GM04504 (cell line): ENCODE data around the gene DUS1L.
A peak's percentile ranks its signal among the peaks of the same experiment; 100 is the strongest.

Experiments used
- DNase-seq: peaks from one replicate; pipeline ENCODE4 v3.0.0-alpha.2; 2012; ENCODE audit warnings: low read depth

The DUS1L gene

DNA sequence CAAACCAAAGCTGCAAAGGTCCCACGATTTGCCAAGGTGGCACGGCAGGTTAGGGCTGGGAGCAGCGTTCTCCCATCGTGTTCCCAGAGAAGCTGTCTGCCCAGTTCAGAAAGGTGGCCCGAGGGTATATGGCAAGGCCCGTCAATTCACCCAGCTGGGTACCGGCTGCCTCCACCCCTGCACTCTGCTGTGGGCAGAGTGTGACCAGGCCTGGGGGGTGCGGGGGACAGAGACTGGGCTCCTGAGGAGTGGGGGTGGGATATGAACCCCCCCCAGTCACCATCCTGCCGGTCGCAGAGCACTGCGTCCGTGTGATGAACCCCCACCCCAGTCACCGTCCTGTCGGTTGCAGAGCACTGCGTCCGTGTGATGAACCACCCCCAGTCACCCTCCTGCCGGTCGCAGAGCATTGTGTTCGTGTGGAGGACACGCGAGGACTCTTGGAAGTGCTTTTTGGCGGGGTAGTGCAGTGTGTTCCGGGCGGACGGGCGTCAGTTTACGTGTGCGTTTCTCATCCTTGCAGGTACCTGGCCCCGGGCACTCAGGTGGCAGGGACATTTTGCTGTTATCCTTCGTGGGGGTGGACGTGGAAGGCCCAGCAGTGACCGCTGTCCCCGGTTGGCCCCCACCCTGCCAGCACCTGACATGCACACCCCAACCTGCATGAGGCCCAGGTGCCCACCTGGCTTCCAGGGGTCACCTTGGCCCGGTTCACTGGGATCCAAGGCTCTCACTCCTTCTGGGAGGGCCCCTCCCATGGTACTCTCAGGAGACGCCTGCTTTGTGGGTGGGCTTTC is 35.1 kb upstream of the DUS1L start:
- DNase-seq: no peak

DNA sequence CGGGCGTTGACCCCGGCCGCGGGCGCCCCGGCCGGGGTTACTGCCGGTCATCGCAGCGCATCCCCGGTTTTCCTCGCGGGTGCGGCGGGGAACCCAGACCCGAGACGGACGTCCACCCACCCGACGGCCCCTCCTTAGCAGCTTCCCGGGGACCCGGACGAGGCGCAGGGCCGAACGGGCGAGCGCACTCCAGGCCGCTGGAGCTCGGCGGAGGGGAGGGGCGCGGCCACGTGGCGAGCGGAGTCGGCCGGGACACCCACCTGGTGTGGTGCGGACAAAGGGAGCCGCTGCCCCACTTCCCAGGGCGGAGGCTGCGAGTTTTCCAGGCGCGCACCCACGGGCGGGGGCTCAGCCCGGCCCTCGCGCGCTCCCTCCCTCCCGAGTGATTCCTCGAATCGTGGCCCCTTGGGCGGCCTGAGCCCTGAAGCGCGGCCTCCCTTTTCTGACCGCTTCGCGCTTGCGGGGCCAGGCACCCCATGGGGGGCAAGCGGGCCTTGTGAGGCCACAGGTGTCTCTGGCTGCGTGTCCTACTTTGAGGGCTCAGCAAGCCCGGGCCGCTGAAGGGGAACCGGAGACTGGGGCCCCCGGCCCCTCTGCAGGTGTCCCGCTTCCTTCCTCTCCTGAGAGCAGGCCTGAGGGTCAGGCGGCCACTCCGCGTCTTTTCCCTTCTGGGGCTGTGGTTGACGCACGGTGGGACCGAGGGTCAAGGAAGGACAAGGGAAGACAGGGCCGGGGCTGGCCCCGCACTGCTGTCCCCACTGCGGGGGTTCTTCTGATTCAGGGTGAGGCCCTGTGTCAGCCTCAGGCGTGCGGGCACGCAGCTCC is 33.5 kb upstream of the DUS1L start:
- DNase-seq: no peak

DNA sequence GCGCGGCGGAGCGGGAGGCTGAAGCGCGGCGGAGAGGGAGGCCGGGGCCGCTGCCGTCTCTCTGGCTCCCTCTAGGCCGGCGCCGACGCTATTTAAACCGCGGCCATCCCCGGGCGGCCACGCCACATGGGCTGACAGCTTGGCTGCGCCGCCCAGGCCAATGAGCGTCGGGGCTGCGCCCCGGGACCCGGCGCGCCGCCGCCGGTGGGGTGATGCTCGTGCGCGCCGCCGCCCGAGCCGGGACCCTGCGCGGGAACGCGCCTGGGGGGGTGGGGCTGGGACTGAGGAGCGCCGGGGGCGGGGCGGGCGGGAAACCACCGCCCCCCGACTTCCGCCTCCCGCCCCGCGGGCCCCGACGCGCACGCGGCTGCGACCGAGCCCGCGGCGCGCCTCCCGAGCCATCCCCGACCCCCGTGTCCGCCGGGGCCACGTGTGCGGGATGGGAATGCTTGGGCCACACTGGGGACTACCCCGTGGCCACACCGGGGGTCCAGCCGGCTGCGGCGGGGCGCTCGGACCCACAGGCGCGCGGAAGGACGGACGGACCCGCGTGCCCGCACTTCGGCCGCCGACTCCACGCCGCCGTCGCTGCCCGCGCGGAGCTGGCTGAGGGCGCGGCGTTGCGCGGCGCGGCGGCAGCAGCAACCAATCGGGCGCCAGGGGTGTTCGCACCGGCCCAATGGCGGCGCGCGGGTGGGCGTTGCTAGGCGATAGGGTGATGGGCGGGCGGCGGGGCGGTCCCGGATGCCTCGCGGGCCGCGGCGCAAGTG is 32.8 kb upstream of the DUS1L start, which contains the start of gene FASN:
TSS of gene FASN (minus strand) at position 68 of the 770 bp plus-strand sequence. CDS start 1,791 bp downstream, outside the sequence.
- DNase-seq: peak; percentile 91

DNA sequence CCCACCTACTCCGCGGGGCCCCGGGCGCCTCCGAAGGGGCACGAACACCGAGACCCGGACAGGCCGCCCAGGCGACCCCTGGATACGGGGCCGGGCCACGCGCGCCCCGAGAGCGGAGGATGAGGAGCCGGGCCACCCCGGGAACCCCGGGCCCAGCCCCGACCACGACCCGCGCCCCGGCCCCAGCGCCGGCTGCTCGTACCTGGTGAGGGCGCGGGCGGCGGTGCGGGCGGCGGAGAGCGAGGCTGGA is 32.2 kb upstream of the DUS1L start:
- no peak for DNase-seq

DNA sequence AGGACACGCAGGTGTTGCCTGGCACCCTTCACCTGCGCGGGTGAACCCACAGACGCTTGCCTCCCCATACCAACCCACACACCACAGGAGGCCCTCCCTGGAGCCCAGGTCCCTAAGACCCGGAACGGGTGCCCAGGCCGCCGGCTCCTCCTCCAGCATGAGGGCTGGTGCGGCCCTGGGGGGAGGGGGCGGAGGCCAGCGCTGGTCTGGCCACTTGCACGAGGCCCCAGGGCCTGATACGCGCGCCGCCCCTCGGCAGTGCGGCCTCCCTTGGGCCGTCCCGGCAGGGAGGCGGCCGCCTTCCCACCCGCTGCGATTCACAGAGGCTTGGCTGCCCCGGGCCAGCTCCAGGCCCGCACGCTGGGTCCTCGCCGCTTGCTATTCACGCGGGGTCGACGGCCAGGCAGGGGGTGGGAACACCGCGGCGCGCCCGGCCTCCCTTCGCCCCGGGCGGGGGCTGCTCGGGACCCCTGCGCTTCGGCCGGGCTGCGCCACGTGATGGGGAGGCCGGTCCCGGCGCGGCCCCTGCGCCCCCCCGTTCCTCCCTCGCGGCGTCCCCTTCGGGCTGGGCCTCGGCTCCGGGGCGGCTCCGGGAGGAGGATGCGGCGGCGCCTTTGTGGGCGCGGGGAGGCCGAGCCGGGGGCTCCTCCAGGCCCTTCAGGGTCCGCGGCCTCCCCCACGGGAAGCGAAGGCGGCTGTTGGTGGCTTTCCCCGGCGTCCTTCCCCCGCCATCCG is 31.7 kb upstream of the DUS1L start:
- peak; percentile 28 for DNase-seq

DNA sequence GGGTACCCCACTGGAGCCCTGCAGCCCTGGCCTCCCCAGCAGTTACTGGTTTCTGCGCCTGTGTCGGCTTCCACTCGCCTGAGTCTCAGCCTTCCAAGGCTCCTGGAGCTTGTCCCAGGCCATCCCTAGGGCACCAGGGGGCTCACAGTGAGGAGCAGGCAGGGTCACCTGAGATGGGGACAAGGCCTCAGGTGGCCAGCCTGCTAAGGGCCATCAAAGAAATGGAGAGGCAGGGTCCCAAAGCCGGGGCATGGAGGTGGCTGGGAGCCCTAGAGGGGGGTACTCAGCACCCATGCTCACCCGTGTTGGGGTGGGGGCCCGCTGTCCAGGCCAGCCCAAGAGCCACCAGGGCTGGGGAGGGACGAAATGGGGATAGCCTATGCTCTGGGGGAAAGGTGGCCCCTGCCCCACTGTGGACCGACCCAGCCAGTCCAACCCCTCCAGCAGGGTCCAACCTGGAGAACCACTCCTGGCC is 31.1 kb upstream of the DUS1L start:
- no peak for DNase-seq

DNA sequence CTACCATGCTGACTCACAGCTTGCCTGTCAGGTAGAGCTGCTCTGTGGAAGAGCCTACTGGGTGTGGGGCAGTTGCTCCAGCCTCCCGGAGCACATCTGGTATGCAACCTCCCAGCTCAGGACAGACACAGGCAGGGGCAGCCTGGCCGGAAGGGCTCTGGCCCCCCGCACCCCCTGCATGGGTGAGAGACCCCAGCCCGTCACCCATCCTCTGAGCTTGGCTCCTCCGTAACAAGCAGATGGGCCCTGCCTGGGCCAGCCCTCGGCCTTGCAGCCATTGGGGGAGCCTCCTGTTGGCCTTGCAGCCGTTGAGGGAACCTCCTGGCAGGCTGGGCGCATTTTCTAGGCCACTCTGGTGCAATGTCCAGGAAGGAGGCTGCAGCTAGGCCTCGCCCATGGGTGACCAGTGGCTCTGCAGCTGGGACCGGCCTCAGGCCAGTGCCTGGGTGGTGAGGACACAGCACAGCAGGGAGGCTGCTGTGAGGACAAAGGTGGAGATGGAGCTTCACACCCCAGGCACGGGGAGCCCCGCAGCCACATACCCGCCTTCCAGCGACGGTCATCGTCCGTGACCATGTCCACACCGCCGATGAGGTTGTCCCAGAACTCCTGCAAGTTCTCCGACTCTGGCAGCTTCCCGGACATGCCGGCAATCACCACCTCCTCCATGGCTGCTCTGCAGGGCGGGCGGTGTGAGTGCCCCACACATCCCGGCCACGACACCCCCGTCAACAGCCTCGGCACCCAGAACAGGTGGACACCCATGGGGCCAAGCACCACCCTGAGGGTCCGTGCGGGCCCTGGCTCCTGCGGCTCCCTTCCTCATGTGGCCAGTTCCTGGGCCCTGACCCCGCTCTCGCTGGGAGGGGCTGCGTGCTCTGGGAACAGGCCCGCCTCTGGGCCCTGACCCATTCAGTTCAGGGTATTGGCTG is 30.4 kb upstream of the DUS1L start:
- no peak for DNase-seq

DNA sequence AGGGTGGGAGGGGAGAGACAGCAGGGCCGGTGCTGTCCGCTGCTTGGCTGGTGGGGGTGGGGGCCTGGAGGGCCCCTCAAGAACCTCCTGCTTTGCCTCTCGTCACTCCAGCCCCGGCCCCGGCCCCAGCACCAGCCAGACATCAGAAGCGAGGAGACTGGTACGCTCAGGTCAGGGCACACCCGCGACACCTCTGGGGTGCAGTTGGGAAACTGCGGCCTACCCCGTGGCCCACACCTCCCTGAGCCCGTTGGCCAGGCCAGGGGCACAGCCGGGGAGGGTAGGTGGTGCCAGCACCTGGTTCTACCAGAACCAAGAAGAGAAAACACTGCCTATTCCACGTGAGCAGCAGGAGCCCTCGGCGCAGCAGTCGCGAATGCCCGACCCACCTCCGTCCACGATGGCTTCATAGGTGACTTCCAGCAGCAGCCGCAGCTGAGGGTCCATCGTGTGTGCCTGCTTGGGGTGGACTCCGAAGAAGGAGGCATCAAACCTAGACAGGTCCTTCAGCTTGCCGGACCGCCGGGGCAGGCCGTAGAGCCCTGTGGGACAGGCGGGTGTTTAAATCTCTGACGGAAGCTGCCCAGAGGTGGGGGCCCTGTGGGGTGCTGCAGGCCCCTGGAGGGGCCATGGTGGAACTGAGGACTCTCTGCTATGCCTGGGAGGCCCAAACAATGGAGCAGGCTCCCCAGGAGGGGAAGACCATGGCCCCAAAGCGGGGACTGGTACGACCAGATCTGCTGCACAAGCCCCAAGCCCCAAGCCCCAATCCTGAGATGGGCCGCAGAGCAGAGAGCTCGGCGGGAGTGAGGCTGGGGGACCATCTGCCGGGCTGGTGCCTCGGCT is 29.6 kb upstream of the DUS1L start:
- no peak for DNase-seq

DNA sequence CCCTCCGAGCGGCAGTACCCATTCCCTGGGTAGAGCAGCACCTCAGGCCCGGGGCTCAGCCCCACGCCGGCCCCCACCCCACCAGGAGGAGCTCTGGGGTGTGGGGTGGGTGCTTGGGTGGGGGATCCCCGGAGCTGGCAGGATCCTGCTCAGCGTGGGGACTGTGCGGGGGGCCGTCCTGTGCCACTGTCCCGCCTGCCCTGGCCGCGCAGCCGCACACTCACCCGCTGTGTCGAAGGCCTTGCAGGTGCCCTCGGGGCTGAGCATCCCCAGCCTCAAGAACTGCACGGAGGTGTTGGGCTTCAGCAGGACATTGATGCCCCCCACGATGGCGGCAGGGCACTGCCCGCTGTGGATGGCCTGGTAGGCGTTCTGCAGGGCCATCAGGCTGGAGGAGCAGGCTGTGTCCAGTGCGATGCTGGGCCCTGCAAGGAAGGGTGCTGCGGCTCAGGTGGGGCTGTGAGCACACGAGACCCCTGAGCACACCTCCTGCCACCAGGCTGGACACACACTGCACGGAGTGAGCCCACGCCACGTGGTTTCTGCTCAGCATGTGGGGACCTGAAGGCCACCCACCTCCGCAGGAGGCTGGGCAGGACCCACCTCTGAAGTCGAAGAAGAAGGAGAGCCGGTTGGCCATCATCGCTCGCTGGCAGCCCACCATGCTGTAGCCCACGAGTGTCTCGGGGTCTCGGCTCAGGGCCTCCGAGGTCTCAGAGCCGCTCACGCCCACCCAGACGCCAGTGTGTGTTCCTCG is 27.6 kb upstream of the DUS1L start:
- DNase-seq: no peak

DNA sequence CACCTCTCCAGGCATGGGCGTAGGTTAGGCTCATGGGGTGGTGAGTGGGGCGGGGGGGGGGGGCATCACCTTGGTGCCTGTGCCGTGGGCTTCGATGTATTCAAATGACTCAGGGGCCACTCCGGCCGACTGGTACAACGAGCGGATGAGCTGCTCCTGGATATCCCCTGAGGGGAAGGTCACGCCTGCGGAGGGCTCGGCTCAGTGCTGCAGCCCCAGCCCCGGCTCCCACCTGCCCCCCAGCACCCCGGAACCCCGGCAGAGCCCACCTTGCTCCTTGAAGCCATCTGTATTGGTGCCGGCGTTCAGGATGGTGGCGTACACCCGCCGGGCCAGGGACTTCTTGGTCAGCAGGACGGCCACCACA is 27.0 kb upstream of the DUS1L start:
- no peak for DNase-seq

DNA sequence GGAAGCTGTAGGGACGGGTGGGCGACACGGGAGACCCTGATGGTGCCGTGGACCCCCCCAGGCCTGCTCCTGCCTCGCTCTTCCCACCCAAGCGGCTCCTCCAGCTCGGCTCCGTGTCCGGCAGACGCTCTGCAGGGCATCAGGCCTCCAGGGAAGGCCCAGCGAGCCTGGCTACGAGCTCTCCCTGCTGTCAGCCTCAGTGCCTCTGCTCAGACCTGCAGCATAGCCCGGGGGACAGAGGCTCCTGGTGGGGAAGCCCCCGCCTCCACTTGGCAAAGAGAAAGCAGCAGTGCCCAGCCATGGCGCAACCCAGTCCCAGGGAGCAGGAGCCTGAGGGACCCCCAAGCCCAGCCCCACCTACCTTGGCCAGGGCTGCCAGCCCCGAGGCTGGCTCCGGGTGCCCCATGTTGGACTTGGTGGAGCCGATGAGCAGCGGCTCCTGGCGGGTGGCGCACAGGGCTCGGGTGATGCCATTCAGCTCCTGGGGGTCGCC is 26.5 kb upstream of the DUS1L start:
- no peak for DNase-seq

DNA sequence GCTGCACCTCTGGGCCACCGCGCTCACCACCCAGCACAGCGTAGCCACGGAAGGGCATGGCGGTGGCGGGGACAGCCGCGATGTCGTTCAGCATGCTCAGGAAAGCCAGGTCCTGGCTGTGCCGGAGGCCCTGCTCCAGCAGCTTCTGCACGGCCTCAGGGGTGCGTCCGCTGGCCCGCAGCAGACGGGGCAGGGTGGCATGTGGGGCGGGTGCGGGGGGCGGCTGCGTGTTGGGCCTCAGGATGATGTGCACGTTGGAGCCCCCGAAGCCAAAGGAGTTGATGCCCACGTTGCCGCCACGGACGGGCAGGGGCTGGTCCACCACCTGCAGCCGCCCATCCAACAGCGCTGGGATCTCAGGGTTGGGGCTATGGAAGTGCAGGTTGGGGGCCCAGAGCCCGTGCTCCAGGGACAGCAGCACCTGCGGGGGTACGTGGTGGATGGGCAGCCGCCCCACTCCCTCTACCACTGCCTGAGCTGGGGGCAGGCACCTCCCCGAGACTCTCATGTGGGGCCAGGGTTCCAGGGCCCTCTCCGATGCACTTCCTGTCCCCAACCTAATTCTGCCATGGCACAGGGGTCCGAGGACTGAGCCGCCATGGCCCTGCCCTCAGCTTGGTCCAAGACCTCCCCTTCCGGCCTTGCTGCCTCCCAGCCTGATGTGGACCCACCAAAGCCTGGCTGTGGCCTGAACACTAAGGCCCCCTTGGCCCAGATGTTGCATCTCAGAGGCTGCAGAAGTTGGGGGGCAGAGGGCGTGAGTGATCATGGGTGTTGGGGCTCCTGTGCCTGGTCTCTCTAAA is 25.9 kb upstream of the DUS1L start:
- DNase-seq: no peak

DNA sequence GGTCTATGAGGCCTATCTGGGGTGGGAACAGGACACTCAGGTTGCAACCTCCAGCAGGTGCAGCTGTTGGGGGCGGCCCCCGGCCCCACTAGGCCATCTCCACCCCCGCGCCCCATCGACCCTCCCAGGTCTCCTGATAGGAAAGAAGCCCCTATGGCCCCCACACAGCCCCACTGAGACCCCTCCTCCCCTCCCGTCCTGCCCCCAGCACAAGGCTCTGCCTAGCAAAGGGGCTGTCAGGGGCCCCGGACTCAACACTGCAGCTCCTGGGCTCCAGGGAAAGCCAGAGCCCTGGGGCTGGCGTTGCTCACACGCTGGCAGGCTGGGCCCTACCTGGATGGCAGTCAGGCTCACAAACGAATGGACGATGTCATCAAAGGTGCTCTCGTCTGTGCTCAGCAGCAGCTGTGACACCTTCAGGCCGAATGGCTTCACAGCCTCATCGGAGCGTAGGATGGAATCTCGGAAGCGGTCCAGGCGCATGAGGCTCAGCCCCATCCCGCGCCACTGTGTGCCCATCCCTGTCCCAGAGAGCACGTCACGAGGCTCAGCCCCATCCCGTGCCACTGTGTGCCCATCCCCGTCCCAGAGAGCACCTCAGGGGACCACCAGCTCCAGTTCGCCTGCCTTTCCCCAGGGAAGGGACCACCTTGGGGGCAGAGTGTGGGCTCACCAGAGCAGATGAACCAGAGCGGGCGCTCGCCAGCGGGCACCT is 25.1 kb upstream of the DUS1L start:
- DNase-seq: no peak

DNA sequence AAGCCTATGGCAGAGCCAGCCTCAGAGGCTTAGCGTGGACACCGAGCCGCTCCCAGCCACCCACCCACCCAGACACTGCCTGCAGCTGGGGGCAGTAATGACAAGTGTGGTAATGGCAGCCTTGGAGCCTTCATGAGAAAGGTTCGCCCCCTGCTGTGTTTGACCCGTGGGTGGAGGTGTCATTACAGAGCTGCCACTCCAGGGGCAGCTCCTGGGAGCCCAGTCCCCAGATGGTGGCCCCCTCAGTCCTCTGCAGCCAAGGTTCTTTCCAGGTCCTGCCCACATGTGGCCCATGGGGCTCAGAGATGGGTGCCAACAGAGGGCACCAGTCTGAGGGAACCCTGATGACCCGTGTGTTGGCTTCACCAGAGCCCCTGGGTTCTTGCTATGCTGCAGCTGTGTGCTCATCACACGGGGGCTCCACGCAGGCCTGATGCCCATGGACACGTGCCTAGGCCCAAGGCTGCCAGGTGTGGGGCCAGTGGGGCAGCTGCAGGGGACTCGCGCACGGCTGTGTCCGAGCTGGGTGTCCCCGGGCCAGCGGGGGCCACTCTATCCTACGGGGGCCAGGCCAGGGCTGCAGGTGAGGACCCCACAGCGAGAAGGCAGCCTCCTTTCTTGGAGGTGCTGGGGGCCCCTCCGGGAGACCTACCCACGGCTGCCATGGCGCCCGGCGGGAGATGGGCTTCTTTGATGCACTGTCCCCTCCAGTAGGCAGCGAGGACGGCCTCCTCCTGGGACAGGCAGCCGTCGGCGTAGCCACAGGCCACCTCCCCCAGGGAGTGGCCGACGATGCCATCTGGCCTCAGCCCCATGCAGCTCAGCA is 24.3 kb upstream of the DUS1L start:
- no peak for DNase-seq

DNA sequence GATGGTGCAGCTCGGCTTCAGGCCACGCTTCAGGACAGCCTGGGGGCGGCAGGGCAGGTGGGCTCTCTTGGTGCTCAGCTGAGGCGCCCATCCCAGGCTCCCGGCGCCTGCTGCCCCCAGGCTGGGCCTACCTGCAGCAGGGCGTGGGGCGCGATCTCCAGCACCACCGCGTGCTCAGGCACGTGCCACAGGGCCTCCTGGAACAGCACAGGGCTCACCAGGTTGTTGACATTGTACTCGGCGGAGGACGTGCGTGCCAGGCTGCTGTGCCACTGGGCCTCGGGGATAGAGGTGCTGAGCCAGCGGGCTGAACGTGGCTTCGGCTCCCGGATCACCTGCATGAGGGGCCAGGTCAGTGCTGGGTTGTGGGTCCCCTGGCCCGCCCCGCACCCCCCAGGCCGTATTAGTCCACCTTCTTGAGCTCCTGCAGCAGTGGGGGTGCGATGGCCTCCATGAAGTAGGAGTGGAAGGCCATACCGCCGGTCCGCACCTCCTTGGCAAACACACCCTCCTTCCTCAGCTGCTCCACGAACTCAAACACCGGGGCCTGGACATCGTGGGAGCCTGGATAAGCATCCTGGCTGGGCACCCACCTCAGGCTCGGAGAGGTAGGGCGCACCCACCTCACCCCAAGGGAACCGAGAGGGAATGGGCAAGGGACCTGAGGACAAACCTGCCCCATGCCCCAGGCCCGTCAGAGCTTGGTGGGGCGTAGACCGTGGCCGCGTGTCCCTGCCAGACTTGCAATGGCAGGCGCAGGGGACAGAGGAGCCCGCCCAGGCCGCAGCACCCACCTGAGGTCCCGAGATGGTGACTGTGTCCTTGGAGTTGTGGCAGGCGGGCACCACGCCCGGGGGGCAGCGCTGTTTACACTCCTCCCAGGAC is 23.5 kb upstream of the DUS1L start:
- DNase-seq: no peak
